ENCODE data around the gene ETV1. TPM values are rescaled to one million over a fixed set of nuclear protein-coding genes. Genes with fewer than 3 reads are reported as not detected.

ETV1 gene
- total RNA-seq, 4 donors from 2014 or later: 1.0 to 7.2 (median 3.6) TPM

DNA sequence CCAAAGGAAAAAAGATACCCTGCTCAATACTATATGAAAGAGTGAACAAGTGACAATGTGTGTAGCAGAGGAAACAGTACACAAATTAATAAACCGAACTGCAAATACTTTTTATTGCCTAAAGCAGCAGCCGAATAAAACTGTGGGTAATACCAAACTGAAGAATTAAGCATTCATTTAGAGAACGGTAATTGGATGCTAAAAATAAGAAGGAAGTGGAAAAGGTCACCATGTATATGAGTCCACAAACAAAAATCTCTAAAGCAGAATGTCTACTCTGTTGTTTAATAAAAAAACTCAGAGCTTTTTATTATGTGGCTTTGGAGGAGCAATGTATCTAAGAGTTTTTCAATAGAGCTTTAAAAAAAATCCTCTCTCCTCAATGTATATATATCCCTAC lies 87.9 kb downstream of the ETV1 start:
- DNase-seq (ENCODE audit: low spot score in 2 of 2): no peak
- TF ChIP-seq, protein P1, sequence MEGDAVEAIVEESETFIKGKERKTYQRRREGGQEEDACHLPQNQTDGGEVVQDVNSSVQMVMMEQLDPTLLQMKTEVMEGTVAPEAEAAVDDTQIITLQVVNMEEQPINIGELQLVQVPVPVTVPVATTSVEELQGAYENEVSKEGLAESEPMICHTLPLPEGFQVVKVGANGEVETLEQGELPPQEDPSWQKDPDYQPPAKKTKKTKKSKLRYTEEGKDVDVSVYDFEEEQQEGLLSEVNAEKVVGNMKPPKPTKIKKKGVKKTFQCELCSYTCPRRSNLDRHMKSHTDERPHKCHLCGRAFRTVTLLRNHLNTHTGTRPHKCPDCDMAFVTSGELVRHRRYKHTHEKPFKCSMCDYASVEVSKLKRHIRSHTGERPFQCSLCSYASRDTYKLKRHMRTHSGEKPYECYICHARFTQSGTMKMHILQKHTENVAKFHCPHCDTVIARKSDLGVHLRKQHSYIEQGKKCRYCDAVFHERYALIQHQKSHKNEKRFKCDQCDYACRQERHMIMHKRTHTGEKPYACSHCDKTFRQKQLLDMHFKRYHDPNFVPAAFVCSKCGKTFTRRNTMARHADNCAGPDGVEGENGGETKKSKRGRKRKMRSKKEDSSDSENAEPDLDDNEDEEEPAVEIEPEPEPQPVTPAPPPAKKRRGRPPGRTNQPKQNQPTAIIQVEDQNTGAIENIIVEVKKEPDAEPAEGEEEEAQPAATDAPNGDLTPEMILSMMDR (IDR thresholded peaks at IDR 0.05): no peak
- TF ChIP-seq POLR2A (IDR thresholded peaks at IDR 0.05): no peak
- H3K4me3 ChIP-seq (ENCODE audit: low read depth, poor library complexity, severe bottlenecking): no peak overlapping the region
- intact Hi-C loops (cut with DNase I; ENCODE audit: low total_unique reads): no loop called here
- WGBS, 2 donors: 76 to 85% methylated on average over 3 of the region's 3 CpGs

DNA sequence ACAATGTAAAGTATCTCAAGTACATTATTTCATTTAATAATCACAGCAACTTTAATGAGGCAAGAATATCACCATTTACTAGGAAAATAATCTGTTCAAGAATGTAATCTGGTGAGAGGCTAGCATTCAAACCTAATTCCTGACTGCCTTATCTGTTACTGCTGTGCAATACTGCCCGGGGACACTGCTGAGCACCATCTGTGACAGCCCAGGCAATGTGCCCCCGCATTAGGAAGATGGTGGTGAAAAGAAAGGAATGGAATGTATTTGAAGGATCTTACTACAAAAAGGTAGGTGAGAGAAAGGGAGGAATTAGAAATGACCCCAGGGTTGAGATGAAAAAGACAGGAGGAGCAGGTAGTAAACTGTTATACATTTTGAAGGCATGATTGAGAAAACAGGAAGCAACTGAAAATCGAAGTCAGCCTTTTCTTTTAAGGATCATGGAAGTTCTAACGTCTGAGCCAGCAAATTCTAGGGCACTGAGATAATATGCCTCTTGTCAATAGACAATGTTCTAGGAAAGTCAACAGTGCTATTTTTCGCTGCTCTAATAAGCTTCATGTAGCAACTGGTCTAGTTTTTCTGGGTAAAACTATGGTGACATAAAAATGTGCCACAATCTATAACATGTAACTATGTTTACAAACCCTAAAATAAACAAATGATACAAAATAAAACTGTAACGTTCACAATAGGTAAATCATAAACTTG lies 90.4 kb downstream of the ETV1 start:
- intact Hi-C loops (cut with DNase I; ENCODE audit: low total_unique reads): no loop called here
- TF ChIP-seq, protein P1 (IDR thresholded peaks at IDR 0.05): no peak
- TF ChIP-seq POLR2A (IDR thresholded peaks at IDR 0.05): no peak
- no peak overlapping the region for H3K4me3 ChIP-seq (ENCODE audit: low read depth, poor library complexity, severe bottlenecking)
- DNase-seq (ENCODE audit: low spot score in 2 of 2): no peak
- WGBS, 2 donors: 53 to 60% methylated on average over 6 of the region's 6 CpGs

DNA sequence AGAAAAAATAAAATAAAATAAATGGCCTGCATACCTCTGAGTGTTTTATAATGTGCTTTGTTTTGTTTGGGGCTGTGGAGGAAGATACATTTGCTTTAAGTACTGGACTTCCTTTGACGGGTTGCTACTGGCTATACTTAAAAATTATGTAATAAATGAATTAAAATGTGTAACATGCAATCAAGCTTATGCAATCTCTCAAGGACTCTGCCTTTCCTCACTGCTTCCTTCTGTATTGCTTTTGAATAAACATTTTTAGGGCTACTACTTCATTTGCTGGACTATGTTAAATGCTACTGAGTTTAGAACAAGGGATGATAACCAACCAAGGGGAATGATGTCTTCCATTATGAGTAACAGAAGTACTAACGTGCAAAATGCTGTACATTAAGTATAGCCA lies 91.6 kb downstream of the ETV1 start:
- TF ChIP-seq POLR2A (IDR thresholded peaks at IDR 0.05): no peak
- TF ChIP-seq, protein P1 (IDR thresholded peaks at IDR 0.05): no peak
- 66 to 71% methylated on average over 2 of the region's 2 CpGs for WGBS, 2 donors
- no peak overlapping the region for H3K4me3 ChIP-seq (ENCODE audit: low read depth, poor library complexity, severe bottlenecking)
- intact Hi-C loops (cut with DNase I; ENCODE audit: low total_unique reads): no loop called here
- DNase-seq (ENCODE audit: low spot score in 2 of 2): no peak

DNA sequence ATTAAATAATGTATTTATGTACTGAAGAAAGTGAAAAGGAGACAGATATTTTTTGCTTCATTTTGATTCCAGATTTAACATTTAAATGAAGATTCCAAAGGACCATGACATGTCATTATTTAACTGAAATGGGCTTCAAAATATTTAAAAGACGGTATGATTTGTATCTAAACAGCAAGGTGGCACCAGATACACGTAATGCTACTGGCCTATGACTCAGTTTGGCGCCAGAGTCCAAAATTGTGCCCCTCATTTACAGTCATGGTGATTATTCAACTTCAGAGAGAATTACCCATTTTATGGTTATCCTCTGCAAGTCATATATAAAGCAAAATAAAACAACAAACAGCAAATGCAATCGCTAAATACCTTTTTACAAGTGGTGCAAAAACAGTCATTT lies 94.5 kb downstream of the ETV1 start:
- intact Hi-C loops (cut with DNase I; ENCODE audit: low total_unique reads): no loop called here
- 83 to 84% methylated on average over 4 of the region's 4 CpGs for WGBS, 2 donors
- H3K4me3 ChIP-seq (ENCODE audit: low read depth, poor library complexity, severe bottlenecking): no peak overlapping the region
- no peak for TF ChIP-seq POLR2A (IDR thresholded peaks at IDR 0.05)
- TF ChIP-seq, protein P1 (IDR thresholded peaks at IDR 0.05): no peak
- no peak for DNase-seq (ENCODE audit: low spot score in 2 of 2)

DNA sequence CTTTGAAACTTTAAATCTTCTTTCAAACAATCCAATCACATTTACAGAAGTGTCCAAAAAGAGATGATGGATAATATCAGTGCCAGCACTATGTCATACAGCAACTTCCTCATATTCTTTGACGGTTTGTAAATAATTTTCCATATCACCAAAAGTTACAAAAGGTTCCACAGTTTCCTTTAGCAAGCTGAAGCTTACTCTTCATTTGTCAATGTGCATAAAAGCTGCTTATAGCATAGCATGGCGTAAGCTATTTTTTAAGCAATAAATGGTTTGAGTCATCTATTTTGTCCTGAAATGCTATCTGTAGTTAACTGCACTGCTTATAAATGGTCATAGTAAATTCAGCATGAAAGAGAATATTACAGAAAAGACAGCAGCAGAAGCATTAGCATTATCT lies 95.1 kb downstream of the ETV1 start:
- intact Hi-C loops (cut with DNase I; ENCODE audit: low total_unique reads): no loop called here
- no peak for DNase-seq (ENCODE audit: low spot score in 2 of 2)
- H3K4me3 ChIP-seq (ENCODE audit: low read depth, poor library complexity, severe bottlenecking): no peak overlapping the region
- 88 to 89% methylated on average over 2 of the region's 2 CpGs for WGBS, 2 donors
- no peak for TF ChIP-seq POLR2A (IDR thresholded peaks at IDR 0.05)
- TF ChIP-seq, protein P1 (IDR thresholded peaks at IDR 0.05): no peak

DNA sequence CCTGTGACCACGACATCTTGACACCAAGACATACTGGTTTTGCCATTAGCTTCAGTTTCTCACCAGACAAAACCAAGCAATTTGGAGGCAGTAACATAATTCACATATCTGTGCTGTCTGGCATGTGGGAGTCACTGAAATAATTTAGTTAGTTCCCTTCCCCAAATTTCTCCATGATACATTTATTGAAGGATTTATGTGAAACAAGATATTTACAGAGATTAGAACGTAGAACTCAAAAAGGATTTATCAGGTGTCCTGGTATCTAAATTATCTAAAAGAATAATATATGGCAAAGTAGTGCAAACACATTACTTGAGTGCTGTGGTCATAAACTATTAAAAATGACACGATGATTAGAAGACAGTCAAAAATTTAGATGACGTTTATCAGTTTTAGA lies 98.7 kb downstream of the ETV1 start:
- no peak overlapping the region for H3K4me3 ChIP-seq (ENCODE audit: low read depth, poor library complexity, severe bottlenecking)
- 58 to 66% methylated on average over 4 of the region's 4 CpGs for WGBS, 2 donors
- no peak for TF ChIP-seq POLR2A (IDR thresholded peaks at IDR 0.05)
- TF ChIP-seq, protein P1 (IDR thresholded peaks at IDR 0.05): no peak
- intact Hi-C loops (cut with DNase I; ENCODE audit: low total_unique reads): no loop called here
- DNase-seq (ENCODE audit: low spot score in 2 of 2): no peak

Data from lower leg skin (tissue), 4 donors.